GM19043 (cell line): Measurements from ENCODE around the gene FAT1.

Source experiments
- ATAC-seq: cut with Tn5 transposase; IDR thresholded peaks from one replicate; pipeline ENCODE4 v1.9.1; 2021; ENCODE audit warnings: low read depth; ENCODE audit not compliant: unreplicated experiment

FAT1 gene

DNA sequence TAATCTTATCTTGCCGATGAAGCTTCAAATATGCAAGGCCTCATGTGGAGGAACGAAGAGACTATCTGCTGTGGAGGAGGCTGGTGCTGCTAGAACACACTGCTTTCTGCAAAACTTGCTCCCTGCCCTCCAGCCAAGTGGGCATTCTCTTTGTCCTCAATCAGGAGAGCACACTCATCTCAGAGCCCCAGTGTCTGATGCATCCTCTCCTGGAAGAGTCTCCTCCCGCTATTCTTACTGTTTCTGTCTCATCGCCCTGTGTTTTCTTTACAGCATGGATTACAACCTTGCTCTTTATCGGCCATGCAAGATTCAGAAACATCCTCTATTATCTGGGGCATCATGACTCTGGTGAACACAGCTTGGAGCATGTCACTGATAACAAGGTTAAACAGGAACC is 100.1 kb downstream of the FAT1 start:
- ATAC-seq: no peak

DNA sequence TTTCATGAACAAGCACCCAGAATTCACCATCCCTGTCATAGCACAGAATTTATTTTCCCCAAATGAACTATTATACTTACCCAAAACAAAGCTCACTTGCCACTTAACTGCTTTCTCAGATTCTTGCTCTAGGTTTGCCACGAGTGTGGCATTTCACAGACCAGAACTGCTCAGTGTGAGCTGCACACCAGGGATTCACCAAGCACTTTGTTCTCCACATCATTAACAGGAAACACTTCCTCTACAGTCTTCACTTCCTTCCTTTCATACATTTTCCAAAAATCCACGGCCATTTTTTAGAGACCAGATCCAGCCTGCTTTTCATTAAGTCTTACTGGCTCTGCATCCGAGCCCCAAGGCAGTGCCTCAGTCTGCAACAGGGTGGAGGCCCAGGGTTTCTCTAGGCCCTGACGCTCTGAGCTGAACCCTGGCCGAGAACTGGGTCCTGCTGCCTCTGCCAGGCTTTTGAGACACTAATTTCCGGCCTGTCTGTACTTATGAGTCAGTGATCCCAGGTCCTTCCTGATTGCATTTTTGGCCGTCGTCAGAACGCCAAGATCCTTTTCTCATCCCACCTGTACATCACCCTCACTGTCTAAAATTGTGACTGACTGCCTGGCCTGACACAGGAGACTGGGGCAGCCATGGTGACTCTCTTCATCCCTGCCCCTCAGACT is 100.7 kb downstream of the FAT1 start:
- ATAC-seq: no peak

DNA sequence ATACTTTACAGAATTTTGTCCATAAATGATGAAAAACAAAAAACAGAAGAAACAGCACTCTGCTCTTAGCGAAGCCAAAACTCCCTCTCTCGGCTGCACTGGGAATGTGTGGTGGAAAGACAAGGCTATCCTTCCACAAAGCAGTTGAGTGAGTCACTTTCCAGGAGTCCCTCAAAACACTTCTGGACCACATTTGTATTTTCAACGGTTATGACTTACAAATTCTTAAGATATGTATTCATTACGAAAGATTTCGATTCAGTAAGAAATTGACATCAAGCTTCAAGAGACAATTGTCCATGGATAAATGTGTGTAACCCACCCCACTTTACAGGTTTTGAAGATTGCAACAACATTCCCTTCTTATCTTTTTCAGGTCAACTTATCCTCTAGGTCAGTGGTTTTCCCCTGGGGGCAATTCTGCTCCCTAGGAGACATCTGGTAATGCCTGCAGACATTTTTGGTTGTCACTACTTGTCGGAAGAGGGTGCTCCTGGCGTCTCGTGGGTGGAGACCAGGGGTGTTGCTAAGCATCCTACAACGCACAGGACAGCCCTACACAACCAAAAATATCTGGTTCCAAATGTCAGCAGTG is 101.6 kb downstream of the FAT1 start:
- ATAC-seq: no peak

DNA sequence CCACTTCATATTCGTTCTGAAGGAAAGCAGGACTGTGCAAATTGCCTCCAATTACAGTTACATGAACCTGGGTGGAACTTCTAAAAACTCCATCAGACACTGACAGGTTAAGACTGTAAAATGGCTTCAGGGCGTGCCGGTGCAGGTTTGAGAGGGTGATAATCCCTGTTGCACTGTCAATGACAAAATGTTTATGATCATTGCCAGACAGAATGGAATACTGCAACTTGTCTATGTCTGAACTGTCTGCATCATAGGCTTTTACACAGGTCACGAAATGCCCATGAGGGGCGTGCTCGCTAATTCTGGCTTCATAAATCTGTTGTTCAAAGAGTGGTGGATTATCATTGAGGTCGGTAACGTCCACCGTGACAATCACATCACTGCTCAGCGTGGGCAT is 104.6 kb downstream of the FAT1 start:
- no peak for ATAC-seq

DNA sequence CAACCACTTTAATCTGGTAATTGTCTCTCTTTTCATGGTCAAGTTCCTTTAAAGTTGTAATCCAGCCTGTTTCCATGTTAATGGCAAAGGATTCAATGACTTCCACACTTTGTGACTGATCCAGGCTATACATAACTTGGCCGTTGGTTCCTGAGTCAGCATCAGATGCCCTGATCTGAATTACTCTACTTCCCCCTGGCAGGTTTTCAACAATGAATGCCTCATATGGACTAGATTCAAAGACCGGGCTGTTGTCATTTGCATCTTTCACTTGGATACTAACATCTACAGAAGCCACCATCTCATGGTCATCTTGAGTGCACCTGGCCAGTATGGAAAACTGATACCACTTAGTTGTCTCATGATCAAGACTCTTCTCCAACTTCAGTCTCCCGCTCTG is 105.7 kb downstream of the FAT1 start:
- ATAC-seq: no peak

DNA sequence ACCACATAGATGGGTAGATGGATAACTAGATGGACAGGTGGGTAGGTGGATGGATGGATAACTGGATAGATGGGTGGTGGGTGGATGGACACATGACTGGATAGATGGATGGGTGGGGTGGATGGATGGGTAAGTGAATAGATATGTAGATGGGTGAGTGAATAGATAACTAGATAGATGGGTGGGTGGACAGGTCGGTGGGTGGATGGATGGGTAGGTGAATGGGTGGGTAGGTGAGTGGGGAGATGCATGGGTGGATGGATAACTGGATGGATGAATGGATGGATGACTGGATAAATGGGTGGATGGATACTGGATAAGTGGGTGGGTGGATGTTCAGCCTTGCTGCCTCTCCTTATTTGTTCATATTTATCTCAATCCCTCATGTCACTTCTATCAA is 116.2 kb downstream of the FAT1 start:
- ATAC-seq: no peak

DNA sequence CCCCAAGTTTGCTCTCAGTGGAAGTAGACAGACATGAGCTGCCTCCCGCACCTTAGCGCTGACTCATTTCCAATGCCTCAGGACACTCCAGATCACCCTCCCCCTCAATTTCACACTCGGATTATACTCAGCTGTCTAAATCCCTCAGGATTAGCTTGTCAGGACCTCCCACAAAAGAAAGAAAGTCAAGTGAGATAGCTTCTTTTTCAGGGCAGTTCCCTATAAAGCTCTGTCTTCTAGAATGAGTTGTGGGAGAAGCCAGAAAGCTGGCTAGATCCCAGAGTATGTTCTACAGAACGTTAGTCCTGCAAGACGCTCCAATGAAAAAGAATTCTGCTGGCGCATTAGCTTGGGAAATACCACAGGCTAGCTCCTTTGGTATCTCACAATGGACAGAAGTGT is 117.1 kb downstream of the FAT1 start:
- no peak for ATAC-seq

DNA sequence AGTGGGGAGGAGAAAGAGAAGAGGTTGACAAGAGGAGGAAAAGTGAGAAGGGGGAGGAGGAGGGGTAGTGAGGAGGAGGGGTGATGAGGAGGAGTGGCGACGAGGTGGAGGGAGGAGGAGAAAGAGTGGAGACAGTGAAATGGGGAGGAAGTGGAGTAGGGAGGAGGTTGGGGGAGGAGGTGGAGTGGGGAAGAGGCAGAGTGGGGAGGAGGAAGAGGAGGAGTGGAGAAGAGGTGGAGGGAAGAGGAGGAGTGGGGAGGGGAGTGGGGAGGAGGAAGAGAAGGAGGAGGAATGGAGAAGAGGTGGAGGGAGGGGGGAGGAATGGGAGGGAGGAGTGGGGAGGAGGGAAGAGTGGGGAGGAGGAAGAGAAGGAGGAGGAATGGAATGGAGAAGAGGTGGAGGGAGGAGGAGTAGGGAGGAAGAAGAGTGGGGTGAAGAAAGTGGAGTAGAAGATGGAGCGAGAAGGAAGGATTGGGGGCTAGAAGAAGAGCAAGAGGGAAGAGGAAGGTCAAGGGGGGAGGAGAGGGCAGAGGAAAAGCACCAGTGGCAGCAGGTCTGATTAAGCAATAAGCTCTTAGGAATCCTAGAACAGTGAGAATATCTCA is 118.3 kb downstream of the FAT1 start:
- ATAC-seq: no peak

DNA sequence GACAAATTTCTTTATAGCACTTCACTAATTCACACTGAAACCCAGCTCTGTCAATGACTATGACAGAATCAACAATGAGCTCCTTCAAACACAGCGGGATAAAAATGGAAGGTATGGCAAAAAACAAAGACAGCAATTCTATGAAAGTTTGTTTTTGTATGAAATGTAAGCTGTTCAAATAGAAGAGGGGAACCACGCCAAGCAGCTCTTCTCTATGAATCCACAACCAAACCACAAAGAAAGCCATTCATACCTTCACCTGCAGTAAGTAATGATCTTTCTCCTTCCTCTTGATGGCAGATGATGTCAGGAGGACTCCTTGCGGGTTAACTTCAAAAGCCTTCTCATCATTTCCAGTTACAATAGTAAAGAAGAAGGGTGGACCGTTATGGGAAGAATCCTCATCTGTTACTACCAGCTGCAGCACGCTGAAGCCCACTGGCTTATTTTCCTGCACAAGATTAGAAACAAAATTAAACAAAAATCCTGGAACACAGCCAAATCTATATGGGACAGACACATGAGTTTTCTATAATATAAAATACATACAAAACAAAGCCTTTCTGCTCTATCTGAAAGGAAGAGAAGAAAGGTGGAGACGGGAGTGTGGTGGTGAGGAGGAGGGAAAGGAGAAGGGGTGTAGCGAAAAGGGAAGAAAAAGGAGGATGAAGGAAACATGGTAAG is 119.4 kb downstream of the FAT1 start:
- no peak for ATAC-seq

DNA sequence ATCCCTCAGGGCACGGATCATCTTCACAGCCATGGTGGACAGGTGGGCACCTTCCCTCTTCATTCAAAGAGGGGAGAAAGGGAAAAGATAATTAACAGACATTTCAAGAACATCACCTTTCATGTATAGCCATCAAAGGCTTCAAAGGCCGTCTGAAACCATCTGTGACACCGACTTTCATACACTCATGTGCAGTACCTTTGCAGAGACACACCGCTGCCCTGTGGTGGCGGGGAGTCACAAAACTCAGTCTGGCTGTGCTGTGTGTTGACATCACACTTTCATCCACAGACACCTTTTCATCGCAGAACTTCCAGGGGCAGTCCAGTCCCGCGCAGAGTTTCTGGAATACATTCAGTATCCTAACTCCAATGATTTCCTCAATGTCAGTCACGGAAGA is 120.7 kb downstream of the FAT1 start:
- no peak for ATAC-seq

DNA sequence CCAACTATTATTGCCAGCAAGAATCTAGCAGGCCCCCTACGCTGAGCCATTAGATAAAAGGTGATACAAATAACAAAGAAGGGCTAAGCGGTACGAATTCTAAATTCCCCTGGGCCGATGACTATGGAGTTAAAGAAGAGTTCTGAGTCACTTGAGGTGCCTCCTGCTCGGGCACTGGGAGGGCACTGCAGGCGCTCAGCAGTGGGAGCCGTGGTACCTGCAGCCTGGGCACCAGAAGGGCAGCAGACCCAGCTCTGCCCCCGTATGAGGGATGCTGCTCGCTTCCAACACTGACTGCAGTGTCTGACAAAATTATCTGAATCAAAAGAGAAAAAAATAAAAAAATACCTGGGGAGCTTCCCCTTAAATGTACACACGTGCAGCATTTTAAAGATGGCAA is 124.2 kb downstream of the FAT1 start:
- ATAC-seq: no peak

DNA sequence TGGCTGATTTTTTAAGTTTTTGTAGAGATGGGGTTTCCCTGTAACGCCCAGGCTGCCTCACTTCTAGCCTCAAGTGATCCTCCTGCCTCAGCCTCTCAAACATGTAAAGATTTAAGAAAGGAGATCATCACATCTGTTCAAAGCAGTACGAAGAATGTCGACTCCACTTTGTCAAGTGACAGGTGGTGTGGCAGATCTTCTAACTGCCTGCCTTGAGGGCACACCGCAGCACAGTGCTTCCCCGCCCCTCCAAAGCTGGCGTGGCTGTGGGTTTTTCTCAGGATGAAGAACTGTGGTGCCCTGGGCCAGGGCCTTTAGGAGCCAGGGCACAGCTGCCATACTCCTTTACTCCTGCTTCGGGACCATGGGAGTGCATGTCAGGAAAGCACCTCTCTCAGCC is 125.0 kb downstream of the FAT1 start:
- no peak for ATAC-seq

DNA sequence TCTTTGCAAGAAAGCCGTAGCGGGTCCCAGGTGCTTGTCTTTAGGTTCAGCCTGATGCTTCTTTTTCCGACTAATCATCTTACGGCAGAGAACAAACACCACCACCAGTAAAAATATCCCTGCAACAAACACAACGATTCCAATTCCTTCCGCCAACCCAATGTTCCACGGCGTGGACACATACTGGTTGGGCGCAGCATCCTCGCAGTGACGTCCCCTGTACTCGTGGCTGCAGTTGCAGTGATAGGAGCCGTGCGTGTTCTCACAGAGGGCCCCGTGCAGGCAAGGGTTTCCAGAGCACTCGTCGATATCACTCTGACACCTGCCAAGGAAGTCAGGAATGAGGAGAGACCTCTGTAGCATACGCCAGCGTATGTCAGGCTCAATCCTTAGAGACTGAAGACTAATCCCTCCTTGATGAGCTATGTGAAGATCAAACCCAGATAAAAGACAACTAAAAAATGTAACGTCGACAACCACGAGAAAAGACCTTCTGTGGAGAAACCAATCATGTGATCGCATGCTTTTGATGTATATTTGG is 126.7 kb downstream of the FAT1 start:
- no peak for ATAC-seq

DNA sequence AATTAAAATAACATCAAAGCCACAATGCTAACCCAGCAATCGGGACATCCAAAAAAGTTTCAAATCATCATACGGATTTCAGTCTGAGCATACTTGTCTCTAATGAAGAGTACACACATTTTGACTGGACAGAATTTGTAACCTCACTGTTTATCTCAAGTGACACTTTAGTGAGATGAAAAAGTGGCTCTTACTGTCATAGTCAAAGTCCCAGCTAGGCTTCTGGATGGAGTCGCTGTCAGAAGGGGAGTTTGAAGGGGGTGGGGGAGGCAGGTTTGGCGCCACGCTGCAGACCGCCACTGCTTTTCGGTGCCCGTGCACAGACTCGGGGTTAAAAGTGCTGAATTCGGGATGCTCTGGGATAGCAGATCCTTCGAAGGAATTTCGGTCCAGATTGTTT is 127.3 kb downstream of the FAT1 start:
- ATAC-seq: no peak

DNA sequence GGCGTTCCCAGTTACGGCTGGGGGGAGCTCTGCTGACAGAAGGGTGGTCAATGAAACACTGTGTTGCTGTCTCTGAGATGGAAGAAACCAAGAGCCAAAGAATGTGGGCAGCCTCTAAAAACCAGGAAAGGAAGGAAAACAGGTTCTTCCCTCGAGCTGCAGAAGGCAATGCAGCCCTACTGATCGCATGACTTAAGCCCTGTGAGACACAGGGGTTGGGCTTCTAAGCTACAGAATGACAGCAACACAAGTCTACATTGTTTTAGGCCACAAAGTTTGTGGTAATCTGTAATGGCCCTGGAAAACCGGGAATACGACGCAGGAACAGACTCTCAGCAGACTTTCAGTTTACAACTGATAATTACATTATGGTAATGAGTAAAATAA is 130.1 kb downstream of the FAT1 start:
- no peak for ATAC-seq

DNA sequence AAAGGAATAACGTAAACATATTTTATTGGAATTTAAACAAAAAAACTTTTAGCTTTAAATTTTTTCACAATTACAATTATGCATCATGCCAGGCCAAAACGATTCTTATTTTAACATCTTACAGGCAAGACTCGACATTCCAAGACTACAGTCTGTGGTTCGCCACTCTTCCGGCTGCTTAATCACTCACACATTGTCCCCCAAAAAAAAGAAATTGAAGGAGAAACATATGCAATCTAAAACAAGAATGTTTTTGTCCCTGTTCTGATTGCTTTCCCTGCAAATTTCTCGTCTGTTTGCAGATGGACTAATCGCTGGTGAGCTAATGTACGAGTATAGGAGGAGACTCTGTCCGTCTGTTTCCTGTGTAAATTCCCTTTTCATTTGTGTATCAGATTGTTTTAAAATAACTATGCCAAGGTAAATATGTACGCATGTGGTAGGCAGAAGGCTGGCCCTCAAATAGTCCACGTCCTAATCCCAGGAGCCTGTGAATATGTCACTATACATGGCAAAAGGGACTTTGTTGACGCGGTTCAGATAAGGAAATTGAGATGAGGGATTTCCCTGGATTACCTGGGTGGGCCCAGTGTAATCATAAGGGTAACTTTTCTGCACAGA is 130.6 kb downstream of the FAT1 start:
- no peak for ATAC-seq

DNA sequence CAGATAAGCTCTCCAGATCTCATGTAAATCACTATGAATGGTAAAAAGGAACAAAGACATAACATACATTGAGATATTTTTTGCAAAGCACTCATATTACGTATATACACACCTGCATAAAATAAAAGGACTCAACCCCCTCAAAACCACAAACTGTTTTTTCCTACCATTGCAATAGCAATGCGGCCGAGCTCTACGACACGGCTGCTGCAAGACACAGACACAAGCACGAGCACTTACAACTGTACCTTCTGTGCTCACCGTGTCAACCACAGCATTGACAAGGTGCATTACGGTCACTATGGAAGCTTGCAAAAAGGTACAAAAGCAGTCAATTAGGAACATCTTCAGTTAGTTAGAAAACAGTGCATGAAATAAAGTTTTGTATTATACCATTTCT is 131.2 kb downstream of the FAT1 start:
- no peak for ATAC-seq

DNA sequence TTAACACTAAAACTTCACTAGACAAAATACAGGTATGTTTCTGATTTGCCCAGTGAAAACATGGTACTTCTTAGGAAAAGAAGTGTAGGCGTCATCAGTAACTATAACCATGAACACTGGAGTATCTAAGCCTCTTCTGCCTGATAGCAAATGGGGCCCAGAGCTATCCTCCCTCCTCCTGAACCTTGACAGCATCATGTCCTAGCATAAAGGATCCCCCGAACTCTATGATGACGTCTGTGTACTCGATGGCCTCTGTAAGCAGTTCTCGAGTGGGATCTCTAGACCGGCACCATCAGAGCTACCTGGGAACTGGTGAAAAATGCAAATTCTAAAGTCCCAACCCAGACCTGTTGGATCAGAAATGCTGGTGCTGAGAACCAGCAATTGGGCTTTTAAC is 132.0 kb downstream of the FAT1 start:
- ATAC-seq: no peak

DNA sequence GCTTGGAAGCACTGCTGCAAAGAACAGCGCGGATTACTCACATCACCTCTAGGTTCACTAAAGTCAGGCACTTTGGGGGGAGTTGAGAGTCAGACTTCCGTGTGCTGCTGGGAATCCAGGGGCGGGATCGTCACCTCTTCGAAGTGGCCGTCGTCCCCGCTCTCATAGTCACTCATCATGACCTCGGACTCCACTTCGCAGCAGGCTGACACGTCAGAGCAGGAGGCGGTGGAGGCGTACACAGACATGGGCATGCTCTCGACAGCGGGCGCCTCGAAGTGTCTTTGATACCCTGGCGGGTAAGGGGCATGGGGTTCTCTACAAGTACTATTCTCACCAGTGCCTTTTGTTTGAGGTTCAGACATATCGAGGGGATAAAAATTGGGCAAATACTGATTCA is 135.2 kb downstream of the FAT1 start:
- no peak for ATAC-seq

DNA sequence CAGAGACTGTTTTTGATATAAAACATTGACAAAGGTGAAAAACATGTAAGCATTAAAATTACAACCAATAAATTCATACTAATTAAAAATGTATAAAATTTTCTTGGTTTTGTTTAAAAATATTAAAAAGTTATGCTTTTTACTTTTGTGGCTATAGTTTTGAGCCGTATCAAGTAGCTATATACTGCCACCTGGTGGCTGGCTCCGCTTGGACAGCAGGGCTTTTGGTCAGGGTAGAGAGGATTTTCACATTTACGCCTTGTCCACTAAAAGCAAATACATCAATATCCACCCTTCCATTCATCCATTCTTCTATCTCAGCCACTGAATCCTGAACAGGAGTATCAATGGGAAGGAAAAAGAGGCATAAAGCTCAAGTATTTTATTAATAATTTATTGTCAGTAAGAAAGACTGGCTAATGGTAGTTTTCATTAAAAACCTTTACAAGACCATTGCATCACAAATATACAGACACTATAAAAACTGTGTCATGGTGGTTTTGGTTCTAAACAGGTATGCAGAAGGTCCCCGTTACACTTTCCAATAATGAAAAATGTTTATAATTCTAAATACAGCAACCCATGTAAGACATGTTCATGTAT is 136.1 kb downstream of the FAT1 start:
- peak; percentile 71 for ATAC-seq

DNA sequence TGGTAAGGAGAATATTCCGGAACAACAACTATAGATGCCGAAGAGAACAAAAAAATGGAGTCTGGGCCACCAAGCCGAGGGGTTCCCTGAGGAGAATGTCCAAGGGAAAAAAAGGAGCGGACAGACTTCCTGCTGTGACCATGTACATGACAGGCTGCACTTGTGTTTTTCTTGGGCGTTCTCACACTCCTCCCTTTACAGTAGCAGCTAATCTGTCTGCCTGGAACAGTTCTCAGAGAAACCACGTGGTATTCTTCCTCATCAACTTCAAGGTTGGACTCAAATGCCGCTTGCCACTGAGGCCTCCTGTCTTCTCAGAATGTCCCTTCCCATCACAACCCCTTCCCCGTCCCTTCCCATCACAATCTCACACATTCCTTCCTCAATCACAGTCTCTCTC is 137.5 kb downstream of the FAT1 start:
- ATAC-seq: no peak
